Activated CD4-positive, alpha-beta T cell treated with anti-CD3 and anti-CD28 coated beads, Interleukin-2, amount 10 ng/mL, durations not matched to agents 7 days and 5 days (primary cell): ENCODE data around the gene TAF1. TPM values are rescaled to one million over a fixed set of nuclear protein-coding genes. Genes with fewer than 3 reads are reported as not detected.
A peak's percentile ranks its signal among the peaks of the same experiment; 100 is the strongest.
"Not testable (repeated sequence)": the region's sequence is repeated elsewhere in the genome, so short reads cannot be mapped to it uniquely, and the experiment has no call there.

Source experiments
- CTCF ChIA-PET: fragments of 350-600 bp; sonication (Branson Sonifier 250); formaldehyde crosslinking; loops from one replicate; lab custom pipeline; 2021; ENCODE audit warnings: antibody characterized with exemption; lab: Charles Lee
- POLR2A ChIA-PET: fragments of 350-600 bp; sonication (Branson Sonifier 250); formaldehyde crosslinking; loops from one replicate; lab custom pipeline; 2021; ENCODE audit warnings: antibody characterized with exemption; lab: Charles Lee
- DNase-seq: peaks from one replicate; pipeline ENCODE4 v3.0.0-alpha.2; 2020
- H3K27ac Mint-ChIP-seq: one replicate; pipeline ENCODE4 v1.8.0; 2021; ENCODE audit warnings: mild to moderate bottlenecking, moderate library complexity, mixed read lengths
- H3K27me3 Mint-ChIP-seq: one replicate; pipeline ENCODE4 v1.8.0; 2021; ENCODE audit warnings: mixed read lengths
- H3K36me3 Mint-ChIP-seq: one replicate; pipeline ENCODE4 v1.8.0; 2021; ENCODE audit warnings: low read depth, mixed read lengths
- H3K4me1 Mint-ChIP-seq: one replicate; pipeline ENCODE4 v1.8.0; 2021; ENCODE audit warnings: mixed read lengths
- H3K4me3 Mint-ChIP-seq: one replicate; pipeline ENCODE4 v1.8.0; 2021; ENCODE audit warnings: mild to moderate bottlenecking, moderate library complexity, mixed read lengths
- H3K9me3 Mint-ChIP-seq: one replicate; pipeline ENCODE4 v1.8.0; 2021; ENCODE audit warnings: mixed read lengths
- total RNA-seq, 2 experiments: library from RNA; stranded (reverse); gene quantifications; one replicate each; pipeline ENCODE4 v1.2.3, GENCODE V29; 2021

The TAF1 gene
- total RNA-seq, 2 experiments from 2014 or later: 44.4 to 48.9 TPM

DNA sequence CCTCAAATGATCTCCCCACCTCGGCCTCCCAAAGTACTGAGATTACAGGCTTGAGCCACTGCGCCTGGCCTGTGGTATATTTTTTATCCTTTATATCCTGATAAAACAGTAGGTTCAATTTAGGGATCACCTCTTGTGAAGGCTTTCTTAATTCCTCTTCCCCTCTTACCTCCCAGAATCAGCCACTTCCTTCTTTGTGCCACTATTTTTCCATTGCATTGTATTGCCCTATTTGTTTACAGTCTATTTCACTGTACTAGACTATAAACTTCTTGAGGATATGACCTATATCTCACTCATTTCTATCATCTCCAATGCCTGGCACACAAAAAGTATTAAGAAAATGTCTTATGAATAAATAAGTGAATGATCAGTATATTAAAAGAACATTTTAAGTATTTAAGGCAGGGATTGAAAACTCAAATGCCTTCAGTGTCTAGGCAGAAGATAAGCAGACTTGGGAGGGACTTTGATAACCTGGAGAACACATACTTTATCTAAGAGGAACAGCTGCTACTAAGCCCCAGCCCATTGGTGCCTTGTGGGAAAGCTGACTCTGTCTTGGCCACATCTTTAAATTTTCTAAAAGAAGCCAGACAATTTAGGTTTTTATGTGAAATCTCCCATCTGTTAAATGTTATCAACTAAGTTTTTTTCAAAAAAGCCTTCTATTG lies 84.4 kb downstream of the TAF1 start:
- H3K9me3 Mint-ChIP-seq: no peaks in the 10 kb centered on the region
- ChIA-PET CTCF (no interaction called here), POLR2A (no interaction called here)
- H3K36me3 Mint-ChIP-seq: peaks cover 19% of the 10 kb centered on the region
- no peaks in the 10 kb centered on the region for H3K4me1 Mint-ChIP-seq
- no peaks in the 10 kb centered on the region for H3K27me3 Mint-ChIP-seq
- H3K27ac Mint-ChIP-seq: no peak overlapping the region
- H3K4me3 Mint-ChIP-seq: no peak overlapping the region
- DNase-seq: no peak

- H3K27me3 Mint-ChIP-seq, H3K27ac Mint-ChIP-seq, H3K4me1 Mint-ChIP-seq, CTCF ChIA-PET, DNase-seq, H3K9me3 Mint-ChIP-seq, H3K4me3 Mint-ChIP-seq, POLR2A ChIA-PET: not testable (repeated sequence)
- H3K36me3 Mint-ChIP-seq: peaks cover 20% of the 10 kb centered on the region
These were observed 85.4 kb downstream of the TAF1 start for GRCh38 chrX:71451518-71451917.

DNA sequence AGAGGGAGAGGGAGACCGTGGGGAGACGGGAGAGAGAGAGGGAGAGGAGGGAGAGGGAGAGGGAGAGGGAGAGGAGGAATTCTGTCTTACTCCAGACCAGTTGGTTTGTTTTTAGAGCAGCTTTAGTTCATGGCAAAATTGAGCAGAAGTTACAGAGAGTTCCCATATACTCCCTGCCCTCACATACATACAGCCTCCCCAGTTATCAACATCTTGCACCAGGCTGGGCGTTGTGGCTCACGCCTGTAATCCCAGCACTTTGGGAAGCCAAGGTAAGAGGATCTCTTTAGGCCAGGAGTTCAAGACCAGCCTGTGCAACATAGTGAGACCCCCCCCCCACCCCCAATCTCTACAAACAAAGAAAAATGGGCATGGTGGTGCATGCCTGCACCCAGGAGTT lies 86.9 kb downstream of the TAF1 start:
- no peaks in the 10 kb centered on the region for H3K27me3 Mint-ChIP-seq
- H3K9me3 Mint-ChIP-seq: no peaks in the 10 kb centered on the region
- CTCF ChIA-PET: no interaction called here
- peaks cover 22% of the 10 kb centered on the region for H3K36me3 Mint-ChIP-seq
- H3K27ac Mint-ChIP-seq: no peak overlapping the region
- H3K4me1 Mint-ChIP-seq: no peaks in the 10 kb centered on the region
- DNase-seq: no peak
- POLR2A ChIA-PET: no interaction called here
- H3K4me3 Mint-ChIP-seq: no peak overlapping the region

DNA sequence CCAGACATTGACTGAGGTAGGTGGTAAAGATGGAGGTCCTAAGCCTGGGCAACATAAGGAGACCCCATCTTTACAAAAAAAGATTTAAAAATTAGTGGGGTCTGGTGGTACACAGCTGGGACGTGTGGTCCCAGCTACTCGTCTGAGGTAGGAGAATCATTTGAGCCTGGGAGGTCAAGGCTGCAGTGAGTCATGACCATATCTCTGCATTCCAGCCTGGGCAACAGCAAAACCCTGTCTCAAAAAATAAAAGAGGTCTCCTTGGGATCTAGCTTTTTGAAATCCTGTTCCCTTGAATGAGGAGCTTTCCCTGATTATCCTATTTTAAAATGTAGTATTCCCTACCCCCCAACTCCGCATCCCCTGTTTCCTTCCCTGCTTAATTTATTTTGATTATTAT lies 88.1 kb downstream of the TAF1 start:
- Mint-ChIP-seq H3K9me3 (no peaks in the 10 kb centered on the region), H3K4me1 (no peaks in the 10 kb centered on the region), H3K27ac (no peak overlapping the region), H3K4me3 (no peak overlapping the region), H3K27me3 (no peaks in the 10 kb centered on the region), H3K36me3 (peaks cover 31% of the 10 kb centered on the region)
- ChIA-PET CTCF (interaction anchor here (1.6 kb wide), 1 partner anchor 10 kb away, joined by 4 read pairs; no protein-coding TSS in a partner anchor), POLR2A (no interaction called here)
- no peak for DNase-seq

DNA sequence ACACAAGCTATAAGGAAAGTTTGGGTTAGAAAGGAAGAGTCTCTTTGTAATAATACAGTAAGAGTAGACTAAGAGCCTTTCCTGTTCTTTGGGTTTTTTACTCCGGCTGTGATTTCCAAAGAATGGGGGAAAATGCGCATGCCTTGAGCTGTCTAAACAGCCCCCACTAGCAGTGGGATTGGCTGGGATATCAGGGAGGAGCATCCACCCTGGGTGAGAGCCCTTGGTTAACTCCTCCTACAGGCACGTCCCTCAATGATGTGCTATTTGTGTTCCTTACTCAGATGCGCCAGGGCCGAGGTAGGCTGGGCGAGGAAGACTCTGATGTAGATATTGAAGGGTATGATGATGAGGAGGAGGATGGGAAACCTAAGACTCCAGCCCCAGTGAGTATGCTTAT lies 92.7 kb downstream of the TAF1 start:
- no peak overlapping the region for H3K4me3 Mint-ChIP-seq
- no peaks in the 10 kb centered on the region for H3K4me1 Mint-ChIP-seq
- DNase-seq: no peak
- ChIA-PET POLR2A (no interaction called here), CTCF (interaction anchor here (2.4 kb wide), 1 partner anchor 11 kb away, joined by 11 read pairs; no protein-coding TSS in a partner anchor)
- H3K36me3 Mint-ChIP-seq: peaks cover 60% of the 10 kb centered on the region
- no peak overlapping the region for H3K27ac Mint-ChIP-seq
- no peaks in the 10 kb centered on the region for H3K27me3 Mint-ChIP-seq
- no peaks in the 10 kb centered on the region for H3K9me3 Mint-ChIP-seq

DNA sequence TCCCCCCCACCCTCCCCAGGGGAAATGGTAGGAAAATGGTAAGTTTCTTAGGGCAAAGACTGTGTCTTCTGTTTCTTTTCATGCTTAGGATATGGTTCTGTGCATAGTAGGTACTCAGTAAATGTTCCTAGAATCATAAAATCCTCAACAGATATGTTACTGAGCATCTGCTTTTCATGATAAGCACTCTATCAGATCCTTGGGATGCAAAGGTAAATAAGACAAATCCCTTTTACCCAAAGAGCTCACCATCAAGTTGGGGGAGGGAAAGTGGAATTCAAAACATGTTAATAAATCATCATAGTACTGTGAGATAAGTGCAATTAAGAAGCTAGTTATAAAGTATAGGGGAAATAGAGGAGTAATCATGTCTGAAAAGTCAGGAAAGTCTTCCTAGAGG lies 98.8 kb downstream of the TAF1 start:
- Mint-ChIP-seq H3K36me3 (peaks cover 42% of the 10 kb centered on the region), H3K4me1 (no peaks in the 10 kb centered on the region), H3K9me3 (no peaks in the 10 kb centered on the region), H3K27me3 (no peaks in the 10 kb centered on the region), H3K4me3 (no peak overlapping the region), H3K27ac (no peak overlapping the region)
- POLR2A ChIA-PET: no interaction called here
- CTCF ChIA-PET: no interaction called here
- DNase-seq: no peak

DNA sequence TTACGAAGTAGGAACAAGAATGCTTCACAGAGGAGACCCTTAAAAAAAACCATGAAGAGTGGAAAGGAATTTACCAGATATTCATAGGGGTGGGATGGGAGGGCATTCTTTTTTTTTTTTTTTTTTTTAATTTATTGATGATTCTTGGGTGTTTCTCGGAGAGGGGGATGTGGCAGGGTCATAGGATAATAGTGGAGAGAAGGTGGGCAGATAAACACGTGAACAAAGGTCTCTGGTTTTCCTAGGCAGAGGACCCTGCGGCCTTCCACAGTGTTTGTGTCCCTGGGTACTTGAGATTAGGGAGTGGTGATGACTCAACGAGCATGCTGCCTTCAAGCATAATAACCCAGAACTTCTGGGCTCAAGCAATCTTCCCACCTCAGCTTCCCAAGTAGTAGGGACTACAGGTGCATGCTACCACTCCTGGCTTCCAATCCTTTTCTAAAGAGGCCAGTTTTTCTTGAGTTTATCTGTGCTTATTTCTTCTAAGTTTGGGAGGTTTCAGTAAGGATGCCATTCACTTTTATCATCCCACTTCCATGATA lies 100.9 kb downstream of the TAF1 start:
- no peak overlapping the region for H3K27ac Mint-ChIP-seq
- POLR2A ChIA-PET: no interaction called here
- no peak overlapping the region for H3K4me3 Mint-ChIP-seq
- no peak for DNase-seq
- H3K4me1 Mint-ChIP-seq: no peaks in the 10 kb centered on the region
- H3K36me3 Mint-ChIP-seq: peaks cover 22% of the 10 kb centered on the region
- CTCF ChIA-PET: no interaction called here
- no peaks in the 10 kb centered on the region for H3K9me3 Mint-ChIP-seq
- no peaks in the 10 kb centered on the region for H3K27me3 Mint-ChIP-seq

DNA sequence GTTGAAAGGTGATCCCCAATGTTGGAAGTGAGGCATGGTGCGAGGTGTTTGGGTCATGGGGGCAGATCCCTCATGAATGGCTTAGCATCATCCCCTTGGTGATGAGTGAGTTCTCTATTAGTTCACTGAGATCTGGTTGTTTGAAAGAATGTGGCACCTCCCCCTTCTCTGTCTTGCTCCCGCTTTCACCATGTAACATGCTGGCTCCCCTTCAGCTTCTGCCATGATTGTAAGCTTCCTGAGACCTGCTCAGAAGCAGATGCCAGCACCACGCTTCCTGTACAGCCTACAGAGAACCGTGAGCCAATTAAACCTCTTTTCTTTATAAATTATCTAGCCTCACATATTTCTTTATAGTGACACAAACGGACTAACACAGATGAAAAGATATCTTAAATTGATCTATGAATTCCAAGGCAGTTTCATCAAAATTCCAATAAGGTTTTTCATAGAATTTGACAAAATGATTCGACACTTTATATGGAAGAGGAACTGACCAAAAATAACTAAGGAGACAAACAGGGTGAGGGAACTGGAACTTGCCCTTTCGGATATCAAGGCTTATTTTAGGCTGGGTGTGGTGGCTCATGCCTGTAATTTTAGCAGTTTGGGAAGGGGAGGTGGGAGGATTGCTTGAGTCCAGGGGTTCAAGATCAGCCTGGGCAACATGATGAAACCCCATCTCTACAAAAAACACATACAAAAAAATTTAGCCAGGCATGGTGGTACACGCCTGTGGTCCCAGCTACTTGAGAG lies 109.8 kb downstream of the TAF1 start:
- no peaks in the 10 kb centered on the region for H3K27me3 Mint-ChIP-seq
- H3K4me3 Mint-ChIP-seq: no peak overlapping the region
- CTCF ChIA-PET: no interaction called here
- POLR2A ChIA-PET: no interaction called here
- no peak overlapping the region for H3K27ac Mint-ChIP-seq
- DNase-seq: no peak
- H3K9me3 Mint-ChIP-seq: no peaks in the 10 kb centered on the region
- H3K4me1 Mint-ChIP-seq: peaks cover 6% of the 10 kb centered on the region
- H3K36me3 Mint-ChIP-seq: no peaks in the 10 kb centered on the region

- H3K27me3 Mint-ChIP-seq: no peaks in the 10 kb centered on the region
These were observed 116.2 kb downstream of the TAF1 start for GRCh38 chrX:71482228-71482958.

DNA sequence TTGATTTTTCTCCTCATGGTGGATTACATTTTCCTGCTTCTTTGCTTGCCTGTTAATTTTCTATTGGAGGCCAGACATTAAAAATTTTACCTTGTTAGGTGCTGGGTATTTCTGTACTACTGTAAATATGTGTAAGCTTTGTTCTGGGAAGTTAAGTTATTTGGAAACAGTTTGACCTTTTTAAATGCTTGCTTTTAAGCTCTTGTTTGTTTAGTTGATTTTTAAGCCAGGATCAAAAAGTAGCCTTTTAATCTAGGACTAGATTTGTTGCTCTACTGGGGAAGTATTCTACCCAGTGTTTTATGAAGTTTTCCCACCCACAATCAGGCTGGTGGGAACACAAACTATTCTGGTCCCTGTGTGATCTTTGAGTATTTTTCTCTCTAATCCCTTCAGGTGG lies 121.7 kb downstream of the TAF1 start:
- no peak overlapping the region for H3K4me3 Mint-ChIP-seq
- peaks cover 11% of the 10 kb centered on the region for H3K4me1 Mint-ChIP-seq
- H3K36me3 Mint-ChIP-seq: peaks cover 1% of the 10 kb centered on the region
- no peak overlapping the region for H3K27ac Mint-ChIP-seq
- DNase-seq: no peak
- H3K27me3 Mint-ChIP-seq: no peaks in the 10 kb centered on the region
- CTCF ChIA-PET: interaction anchor here (0.6 to 0.7 kb wide), 3 partner anchors 12 to 111 kb away, joined by 3 to 4 read pairs (median 3); no protein-coding TSS in a partner anchor
- POLR2A ChIA-PET: no interaction called here
- H3K9me3 Mint-ChIP-seq: no peaks in the 10 kb centered on the region

More at GRCh38 chrX:71482228-71482958, 116.2 kb downstream of the TAF1 start:
- H3K36me3 Mint-ChIP-seq: no peaks in the 10 kb centered on the region
- ChIA-PET CTCF (interaction anchor here (0.5 to 0.7 kb wide), 2 partner anchors 16 to 53 kb away, joined by 3 to 4 read pairs; no protein-coding TSS in a partner anchor), POLR2A (interaction anchor here (0.6 kb wide), 1 partner anchor 8 kb away, joined by 8 read pairs; no protein-coding TSS in a partner anchor)
- H3K4me3 Mint-ChIP-seq: no peak overlapping the region
- H3K27ac Mint-ChIP-seq: no peak overlapping the region
- no peak for DNase-seq
- H3K9me3 Mint-ChIP-seq: no peaks in the 10 kb centered on the region
- H3K4me1 Mint-ChIP-seq: no peaks in the 10 kb centered on the region

- POLR2A ChIA-PET: no interaction called here
- DNase-seq: no peak
- H3K27ac Mint-ChIP-seq: no peak overlapping the region
- H3K27me3 Mint-ChIP-seq: no peaks in the 10 kb centered on the region
- H3K4me1 Mint-ChIP-seq: peaks cover 15% of the 10 kb centered on the region
- no peak overlapping the region for H3K4me3 Mint-ChIP-seq
- peaks cover 1% of the 10 kb centered on the region for H3K36me3 Mint-ChIP-seq
- CTCF ChIA-PET: interaction anchor here (0.6 kb wide), 1 partner anchor 41 kb away, joined by 3 read pairs; no protein-coding TSS in a partner anchor
- no peaks in the 10 kb centered on the region for H3K9me3 Mint-ChIP-seq
These were observed 123.4 kb downstream of the TAF1 start for GRCh38 chrX:71489540-71489939.

GRCh38 chrX:71492231-71493065 lies 126.3 kb downstream of the TAF1 start:
- H3K4me1 Mint-ChIP-seq: peaks cover 22% of the 10 kb centered on the region
- peak; percentile 41 for DNase-seq
- no peaks in the 10 kb centered on the region for H3K9me3 Mint-ChIP-seq
- peak overlapping the region; percentile 74 for H3K4me3 Mint-ChIP-seq
- ChIA-PET CTCF (interaction anchor here (1.4 kb wide), 1 partner anchor 39 kb away, joined by 3 read pairs; no protein-coding TSS in a partner anchor), POLR2A (no interaction called here)
- H3K27ac Mint-ChIP-seq: peak overlapping the region; percentile 84
- peaks cover 1% of the 10 kb centered on the region for H3K36me3 Mint-ChIP-seq
- H3K27me3 Mint-ChIP-seq: no peaks in the 10 kb centered on the region
